Lower leg skin (tissue), 3 donors: ENCODE data around the gene NEK1.

Experiments used
- POLR2A ChIP-seq, 2 donors: fragments of 450-650 bp; IDR thresholded peaks; one replicate each; pipeline ENCODE4 v1.6.1; 2016 to 2017; ENCODE audit warnings: antibody characterized with exemption in 2 of 2, mild to moderate bottlenecking in 1 of 2, moderate library complexity in 1 of 2
- TF ChIP-seq, protein P1 (sequence below), 3 donors: fragments of 450-650 bp; IDR thresholded peaks; one replicate each; pipeline ENCODE4 v1.5.1; 2016; ENCODE audit warnings: antibody characterized with exemption in 3 of 3, mild to moderate bottlenecking in 3 of 3, moderate library complexity in 2 of 3

- TF ChIP-seq POLR2A (IDR thresholded peaks at IDR 0.05), result no peak
- TF ChIP-seq, protein P1, sequence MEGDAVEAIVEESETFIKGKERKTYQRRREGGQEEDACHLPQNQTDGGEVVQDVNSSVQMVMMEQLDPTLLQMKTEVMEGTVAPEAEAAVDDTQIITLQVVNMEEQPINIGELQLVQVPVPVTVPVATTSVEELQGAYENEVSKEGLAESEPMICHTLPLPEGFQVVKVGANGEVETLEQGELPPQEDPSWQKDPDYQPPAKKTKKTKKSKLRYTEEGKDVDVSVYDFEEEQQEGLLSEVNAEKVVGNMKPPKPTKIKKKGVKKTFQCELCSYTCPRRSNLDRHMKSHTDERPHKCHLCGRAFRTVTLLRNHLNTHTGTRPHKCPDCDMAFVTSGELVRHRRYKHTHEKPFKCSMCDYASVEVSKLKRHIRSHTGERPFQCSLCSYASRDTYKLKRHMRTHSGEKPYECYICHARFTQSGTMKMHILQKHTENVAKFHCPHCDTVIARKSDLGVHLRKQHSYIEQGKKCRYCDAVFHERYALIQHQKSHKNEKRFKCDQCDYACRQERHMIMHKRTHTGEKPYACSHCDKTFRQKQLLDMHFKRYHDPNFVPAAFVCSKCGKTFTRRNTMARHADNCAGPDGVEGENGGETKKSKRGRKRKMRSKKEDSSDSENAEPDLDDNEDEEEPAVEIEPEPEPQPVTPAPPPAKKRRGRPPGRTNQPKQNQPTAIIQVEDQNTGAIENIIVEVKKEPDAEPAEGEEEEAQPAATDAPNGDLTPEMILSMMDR (IDR thresholded peaks at IDR 0.05), result no peak
These were observed 267.1 kb downstream of the NEK1 start for GRCh38 chr4:169345316-169345721.
